Astrocyte of the cerebellum (primary cell): Measurements from ENCODE around the gene SORCS2.
"Not testable (repeated sequence)": the region's sequence is repeated elsewhere in the genome, so short reads cannot be mapped to it uniquely, and the experiment has no call there.

Source experiments
- DNase-seq: peaks from one replicate; pipeline ENCODE4 v3.0.0-alpha.2; 2011; ENCODE audit warnings: low read depth
- H3K4me3 ChIP-seq: 2 replicates; pipeline ENCODE4 v1.5.1; 2011; ENCODE audit warnings: mild to moderate bottlenecking, low read depth, low read length, moderate library complexity
- CTCF ChIP-seq: IDR thresholded peaks from 2 replicates; pipeline ENCODE4 v1.5.1; 2012; ENCODE audit warnings: low read length, low read depth, moderate library complexity, mild to moderate bottlenecking; ENCODE audit errors: missing control alignments
- in situ Hi-C: cut with HindIII; loops from 2 replicates; pipeline ENCODE4 v1.10.0; 2017; ENCODE audit warnings: low sequenced_read_pairs

SORCS2 gene

GRCh38 chr4:7571701-7572100, 379.4 kb downstream of the SORCS2 start:
- DNase-seq = no peak
- no peak overlapping the region for H3K4me3 ChIP-seq
- in situ Hi-C loops = no loop called here
- TF ChIP-seq CTCF = no peak

GRCh38 chr4:7572894-7573293, 380.6 kb downstream of the SORCS2 start:
- no peak overlapping the region for H3K4me3 ChIP-seq
- in situ Hi-C loops = no loop called here
- DNase-seq = no peak
- TF ChIP-seq CTCF = no peak

- no peak overlapping the region for H3K4me3 ChIP-seq
- TF ChIP-seq CTCF = no peak
- in situ Hi-C loops = no loop called here
- DNase-seq = no peak
Measured at GRCh38 chr4:7573576-7574091, 381.3 kb downstream of the SORCS2 start.

- H3K4me3 ChIP-seq = no peak overlapping the region
- TF ChIP-seq CTCF = no peak
- no peak for DNase-seq
- in situ Hi-C loops = no loop called here
Measured at GRCh38 chr4:7574287-7575014, 382.1 kb downstream of the SORCS2 start.

- no peak overlapping the region for H3K4me3 ChIP-seq
- in situ Hi-C loops = no loop called here
- no peak for DNase-seq
- TF ChIP-seq CTCF = no peak
Measured at GRCh38 chr4:7575426-7575825, 383.1 kb downstream of the SORCS2 start.

- DNase-seq, in situ Hi-C loops: not testable (repeated sequence)
Measured at GRCh38 chr4:7577361-7578039, 385.2 kb downstream of the SORCS2 start.

GRCh38 chr4:7581477-7581876, 389.1 kb downstream of the SORCS2 start:
- in situ Hi-C loops = no loop called here
- DNase-seq = peak; percentile 5
- no peak for TF ChIP-seq CTCF
- no peak overlapping the region for H3K4me3 ChIP-seq

More at GRCh38 chr4:7577361-7578039, 385.2 kb downstream of the SORCS2 start:
- H3K4me3 ChIP-seq = not testable (repeated sequence)
